ENCODE data around the gene KAZN.

KAZN gene

GRCh38 chr1:15100880-15101760 lies 502.6 kb downstream of the KAZN start:
- DNase-seq: no peak

- DNase-seq: no peak
These were observed 503.3 kb downstream of the KAZN start for GRCh38 chr1:15101801-15102200.

GRCh38 chr1:15102646-15103045 lies 504.2 kb downstream of the KAZN start:
- no peak for DNase-seq

- DNase-seq: no peak
These were observed 504.7 kb downstream of the KAZN start for GRCh38 chr1:15103211-15103610.

- DNase-seq: no peak
These were observed 505.4 kb downstream of the KAZN start for GRCh38 chr1:15103906-15104305.

GRCh38 chr1:15104768-15105167 lies 506.3 kb downstream of the KAZN start:
- no peak for DNase-seq

GRCh38 chr1:15106608-15107007 lies 508.1 kb downstream of the KAZN start:
- DNase-seq: no peak

GRCh38 chr1:15107058-15107687 lies 508.7 kb downstream of the KAZN start:
- DNase-seq: no peak

GRCh38 chr1:15107911-15108310 lies 509.4 kb downstream of the KAZN start:
- DNase-seq: no peak

- no peak for DNase-seq
These were observed 511.8 kb downstream of the KAZN start for GRCh38 chr1:15110128-15110866.

- DNase-seq: no peak
These were observed 512.4 kb downstream of the KAZN start for GRCh38 chr1:15110867-15111230.

GRCh38 chr1:15113146-15113545 lies 514.7 kb downstream of the KAZN start:
- no peak for DNase-seq

- DNase-seq: no peak
These were observed 516.4 kb downstream of the KAZN start for GRCh38 chr1:15114884-15115283.

- DNase-seq: no peak
These were observed 517.3 kb downstream of the KAZN start for GRCh38 chr1:15115542-15116330.

- DNase-seq: no peak
These were observed 518.5 kb downstream of the KAZN start for GRCh38 chr1:15116966-15117365.

- no peak for DNase-seq
These were observed 519.3 kb downstream of the KAZN start for GRCh38 chr1:15117671-15118325.

GRCh38 chr1:15118579-15118978 lies 520.1 kb downstream of the KAZN start:
- no peak for DNase-seq

- no peak for DNase-seq
These were observed 521.9 kb downstream of the KAZN start for GRCh38 chr1:15120251-15120945.

GRCh38 chr1:15122331-15122730 lies 523.8 kb downstream of the KAZN start:
- DNase-seq: no peak

GRCh38 chr1:15123270-15123669 lies 524.8 kb downstream of the KAZN start:
- no peak for DNase-seq

GRCh38 chr1:15123925-15124324 lies 525.4 kb downstream of the KAZN start:
- DNase-seq: no peak
